ENCODE measurements around the gene RARG.

RARG gene

DNA sequence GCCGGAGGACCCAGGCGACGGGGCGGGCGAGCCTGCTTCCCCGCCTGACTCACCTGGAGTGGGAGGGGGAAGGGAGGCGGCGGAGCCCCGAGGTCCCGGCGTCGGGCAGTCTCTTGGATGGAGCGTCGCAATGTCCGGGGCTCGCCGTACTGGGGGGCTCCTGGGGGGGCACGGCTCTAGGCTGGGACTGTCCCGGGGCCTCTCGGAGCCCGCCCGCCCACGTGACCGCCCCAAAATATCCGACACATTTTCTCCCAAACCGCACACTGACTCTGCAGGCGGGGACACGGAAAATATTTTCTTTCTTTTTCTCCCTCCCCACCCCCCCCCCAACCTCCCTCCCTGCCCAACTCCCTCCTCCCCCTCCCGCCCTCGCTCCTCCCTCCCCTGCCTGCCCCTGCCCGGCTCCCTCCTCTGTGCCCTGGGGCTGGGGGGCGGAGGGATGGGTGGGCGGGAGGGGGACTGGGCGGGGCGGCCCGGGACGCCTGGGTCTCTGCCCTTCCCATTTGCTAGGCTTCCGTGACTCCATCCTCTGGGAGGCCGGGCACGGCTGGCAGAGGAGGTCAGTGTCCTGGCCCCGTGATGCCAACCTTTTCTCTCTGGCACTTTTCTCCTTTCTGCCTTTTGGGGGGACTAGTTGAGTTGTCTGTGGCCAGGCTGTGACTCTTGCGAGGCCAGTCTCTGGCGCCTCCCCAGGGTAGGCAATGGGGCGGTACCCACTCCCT, at the start of gene RARG:
RARG (minus strand) TSS at position 289 of the 725 bp plus-strand sequence. CDS start 4,664 bp downstream, outside the sequence.
- in situ Hi-C loops (cut with HindIII; ENCODE audit: low pct_ligation_motif_present, low pct_unique_long_range_greater_than_20kb, low sequenced_read_pairs), result no loop called here
- peak; percentile 83 for DNase-seq

DNA sequence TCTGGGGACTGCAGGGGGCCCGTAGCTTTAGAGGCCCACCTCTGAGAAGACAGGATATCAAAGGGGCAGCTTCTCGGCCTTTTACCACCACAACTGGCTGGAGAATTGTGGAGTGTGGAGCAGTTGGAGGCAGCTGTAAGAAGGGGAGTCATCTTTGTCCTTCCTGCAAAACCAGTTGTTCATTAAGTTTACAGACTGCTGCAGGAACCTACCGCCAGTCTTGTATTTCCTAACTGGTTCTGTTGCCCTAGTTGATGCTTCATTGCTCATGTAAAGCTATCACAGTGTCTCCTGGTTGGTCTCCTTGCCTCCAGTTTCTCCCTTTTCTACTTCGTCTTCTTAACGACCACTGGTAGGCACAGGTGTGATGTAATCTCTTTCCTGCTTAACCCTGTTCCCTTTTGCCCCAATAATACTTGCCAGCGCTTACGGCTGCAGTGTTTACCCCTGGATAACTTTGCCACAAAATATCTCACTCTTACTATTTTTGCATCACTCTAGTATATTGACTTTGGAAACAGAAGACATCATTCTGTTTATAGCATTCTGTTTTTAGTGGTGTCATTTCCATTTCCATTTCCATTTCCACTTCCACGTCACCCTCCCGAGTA, 48.0 kb upstream of the RARG start:
- in situ Hi-C loops (cut with HindIII; ENCODE audit: low pct_ligation_motif_present, low pct_unique_long_range_greater_than_20kb, low sequenced_read_pairs), result no loop called here
- no peak for DNase-seq

DNA sequence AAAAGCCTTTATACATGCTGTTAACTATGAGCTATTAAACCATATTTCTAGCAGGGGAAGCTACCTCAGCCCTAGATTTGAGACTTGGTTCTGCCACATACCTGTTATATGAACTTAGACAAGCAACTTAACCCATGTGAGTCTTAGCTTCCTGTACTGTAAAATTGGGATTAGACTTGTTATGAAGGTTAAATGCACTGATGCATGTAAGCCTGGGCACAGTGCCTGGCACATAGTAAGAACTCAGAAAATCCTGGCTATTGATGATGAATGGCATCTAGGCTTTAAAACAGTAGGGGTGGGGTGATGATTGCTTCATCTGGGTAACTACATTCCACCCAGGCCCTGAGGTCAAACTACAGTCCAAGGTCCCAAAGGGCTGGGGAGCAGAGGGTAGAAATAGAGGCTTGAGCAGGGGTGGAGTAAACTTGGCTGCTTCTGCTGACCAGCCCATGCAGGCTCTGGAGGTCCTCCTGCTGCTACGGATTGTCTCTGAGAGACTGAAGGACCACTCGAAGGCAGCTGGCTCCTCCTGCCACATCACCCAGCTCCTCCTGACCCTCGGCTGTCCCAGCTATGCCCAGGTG, 47.4 kb upstream of the RARG start:
- in situ Hi-C loops (cut with HindIII; ENCODE audit: low pct_ligation_motif_present, low pct_unique_long_range_greater_than_20kb, low sequenced_read_pairs), result no loop called here

DNA sequence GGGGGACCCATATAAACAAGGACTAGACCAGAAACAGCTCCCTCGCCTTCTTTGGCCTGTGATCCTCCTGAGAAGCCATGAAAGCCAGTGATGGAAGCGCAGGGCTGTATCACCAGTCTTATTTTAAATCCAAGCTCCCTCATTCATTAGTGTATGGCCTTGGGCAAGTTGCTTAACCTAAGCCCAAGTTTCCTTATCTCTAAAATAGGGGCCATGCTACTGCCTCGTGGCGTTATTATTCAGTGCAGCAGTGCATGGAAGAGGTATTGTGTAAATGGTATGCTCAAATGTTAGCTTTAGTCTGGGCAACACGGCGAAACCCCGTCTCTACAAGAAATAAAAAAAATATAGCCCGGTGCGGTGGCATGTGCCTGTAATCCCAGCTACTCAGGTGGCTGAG, 46.0 kb upstream of the RARG start:
- in situ Hi-C loops (cut with HindIII; ENCODE audit: low pct_ligation_motif_present, low pct_unique_long_range_greater_than_20kb, low sequenced_read_pairs), result no loop called here
- DNase-seq, result no peak

More for the DNA sequence above, 47.4 kb upstream of the RARG start:
- DNase-seq, result no peak

DNA sequence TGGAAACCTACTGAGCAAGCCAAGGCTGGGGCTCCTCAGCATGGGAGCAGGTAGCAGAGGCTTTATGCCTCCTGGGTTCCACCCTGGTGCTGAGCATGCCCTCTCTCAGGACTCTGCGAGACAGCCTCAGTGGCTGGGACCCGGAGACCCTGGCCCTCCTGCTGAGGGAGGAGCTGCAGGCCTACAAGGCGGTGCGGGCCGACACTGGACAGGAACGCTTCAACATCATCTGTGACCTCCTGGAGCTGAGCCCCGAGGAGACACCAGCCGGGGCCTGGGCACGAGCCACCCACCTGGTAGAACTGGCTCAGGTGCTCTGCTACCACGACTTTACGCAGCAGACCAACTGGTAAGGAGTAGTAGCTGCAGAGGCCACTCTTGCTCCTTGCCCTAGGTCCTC, 44.5 kb upstream of the RARG start:
- DNase-seq, result no peak
- in situ Hi-C loops (cut with HindIII; ENCODE audit: low pct_ligation_motif_present, low pct_unique_long_range_greater_than_20kb, low sequenced_read_pairs), result no loop called here

DNA sequence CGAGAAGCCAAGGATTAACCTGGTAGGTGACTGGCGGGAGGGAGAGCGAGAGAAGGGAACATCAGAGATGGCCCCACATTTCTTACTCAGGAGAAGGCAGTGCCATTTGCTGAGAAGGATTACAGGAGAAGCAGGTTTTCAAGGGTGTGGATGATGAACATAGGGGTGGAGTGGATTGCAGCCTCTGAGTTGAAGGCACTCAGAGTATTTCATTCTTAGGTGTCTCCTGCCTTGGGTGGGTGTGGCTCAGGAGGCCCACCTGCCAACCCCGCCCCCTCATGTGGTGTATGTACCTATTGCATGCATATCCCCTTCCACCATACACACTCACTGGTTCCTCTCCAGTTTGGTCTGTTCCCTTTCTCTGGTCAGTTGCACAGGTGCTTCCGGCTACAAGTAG, 42.4 kb upstream of the RARG start:
- in situ Hi-C loops (cut with HindIII; ENCODE audit: low pct_ligation_motif_present, low pct_unique_long_range_greater_than_20kb, low sequenced_read_pairs), result no loop called here
- no peak for DNase-seq

DNA sequence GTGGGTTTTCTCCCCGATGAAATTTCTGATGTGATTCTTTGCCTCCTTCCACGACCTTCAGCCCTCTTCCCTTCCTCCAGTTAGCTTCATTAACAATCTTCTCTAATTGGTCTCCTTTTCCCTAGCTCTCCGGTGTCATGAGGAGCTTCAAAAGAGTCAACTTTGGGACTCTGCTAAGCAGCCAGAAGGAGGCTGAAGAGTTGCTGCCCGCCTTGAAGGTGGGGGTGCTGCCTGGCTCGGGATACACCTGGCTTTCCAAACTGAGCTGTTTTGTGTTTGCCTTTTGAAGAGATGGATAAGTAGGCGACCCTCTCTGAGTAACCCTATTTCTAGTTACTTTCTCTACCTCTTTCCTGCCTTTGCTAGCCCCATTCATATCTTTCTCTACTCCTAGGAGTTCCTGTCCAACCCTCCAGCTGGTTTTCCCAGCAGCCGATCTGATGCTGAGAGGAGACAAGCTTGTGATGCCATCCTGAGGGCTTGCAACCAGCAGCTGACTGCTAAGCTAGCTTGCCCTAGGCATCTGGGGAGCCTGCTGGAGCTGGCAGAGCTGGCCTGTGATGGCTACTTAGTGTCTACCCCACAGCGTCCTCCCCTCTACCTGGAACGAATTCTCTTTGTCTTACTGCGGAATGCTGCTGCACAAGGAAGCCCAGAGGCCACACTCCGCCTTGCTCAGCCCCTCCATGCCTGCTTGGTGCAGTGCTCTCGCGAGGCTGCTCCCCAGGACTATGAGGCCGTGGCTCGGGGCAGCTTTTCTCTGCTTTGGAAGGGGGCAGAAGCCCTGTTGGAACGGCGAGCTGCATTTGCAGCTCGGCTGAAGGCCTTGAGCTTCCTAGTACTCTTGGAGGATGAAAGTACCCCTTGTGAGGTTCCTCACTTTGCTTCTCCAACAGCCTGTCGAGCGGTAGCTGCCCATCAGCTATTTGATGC, 36.9 kb upstream of the RARG start:
- peak; percentile 19 for DNase-seq
- in situ Hi-C loops (cut with HindIII; ENCODE audit: low pct_ligation_motif_present, low pct_unique_long_range_greater_than_20kb, low sequenced_read_pairs), result no loop called here

DNA sequence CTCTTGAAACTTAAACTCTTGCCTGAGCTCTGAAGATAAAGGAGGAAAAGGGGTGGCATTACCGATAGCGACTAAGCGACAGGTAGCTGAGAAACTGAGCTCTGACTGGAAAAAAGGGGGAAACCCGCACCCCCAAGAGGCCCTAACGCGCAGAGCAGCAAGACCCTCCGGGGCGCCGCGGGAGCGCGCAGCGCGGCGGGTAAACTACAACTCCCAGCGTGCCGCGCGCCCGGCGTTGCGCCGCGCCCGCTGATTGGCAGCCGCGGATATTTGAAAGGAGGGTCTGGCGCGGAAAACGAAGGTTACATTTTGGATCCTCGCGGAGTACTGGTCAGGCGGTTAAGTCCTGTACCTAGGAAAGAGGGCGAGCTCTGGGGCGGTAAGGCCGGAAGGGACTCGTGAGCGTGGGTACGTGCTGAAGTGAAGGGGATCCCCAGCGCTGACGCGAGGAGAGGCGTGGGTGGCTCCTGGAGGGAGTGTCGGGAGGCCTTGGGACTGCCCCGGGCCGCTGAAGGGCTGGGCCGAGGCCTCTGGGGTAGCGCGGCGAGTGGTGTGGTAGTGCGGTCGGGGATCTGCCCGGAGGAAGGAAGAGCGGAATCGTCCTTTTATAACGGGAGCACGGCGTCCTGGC, 36.1 kb upstream of the RARG start, which contains the start of gene ESPL1:
ESPL1 (plus strand) TSS at position 301 of the 631 bp plus-strand sequence. CDS start 468 bp downstream, outside the sequence.
- in situ Hi-C loops (cut with HindIII; ENCODE audit: low pct_ligation_motif_present, low pct_unique_long_range_greater_than_20kb, low sequenced_read_pairs), result no loop called here

DNA sequence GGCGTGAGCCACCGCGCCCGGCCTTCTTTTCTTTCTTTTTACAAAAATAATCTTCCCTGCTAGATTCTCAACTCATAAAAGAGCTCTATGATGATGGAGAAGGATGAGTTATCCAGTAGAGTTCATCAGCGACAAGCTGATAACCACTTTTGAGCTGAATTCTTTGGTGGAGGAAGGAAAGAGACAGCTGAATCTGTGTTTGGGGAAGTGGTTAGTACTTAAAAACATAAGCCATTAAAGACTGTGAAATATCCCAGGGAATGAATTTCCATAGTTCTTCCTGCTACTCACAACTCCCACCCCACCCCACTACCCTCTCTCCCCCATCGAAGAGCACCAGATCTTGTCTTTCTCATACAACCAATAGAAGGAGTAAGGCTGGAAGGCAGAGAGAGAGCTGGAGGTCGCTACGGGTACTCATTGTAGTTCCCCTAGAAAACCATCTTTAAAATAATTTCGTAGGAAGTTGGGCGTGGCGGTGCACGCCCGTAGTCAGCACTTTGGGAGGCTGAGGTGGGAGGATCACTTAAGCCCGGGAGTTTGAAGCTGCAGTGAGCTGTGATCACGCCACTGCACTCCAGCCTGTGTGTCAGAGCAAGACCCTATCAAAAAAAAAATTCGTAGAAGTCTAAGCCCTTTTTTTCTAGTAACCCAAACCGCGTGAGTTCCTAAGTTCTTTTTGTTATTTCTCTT, 35.4 kb upstream of the RARG start:
- no peak for DNase-seq
- in situ Hi-C loops (cut with HindIII; ENCODE audit: low pct_ligation_motif_present, low pct_unique_long_range_greater_than_20kb, low sequenced_read_pairs), result no loop called here

More for the DNA sequence above, 36.1 kb upstream of the RARG start, which contains the start of gene ESPL1:
- peak; percentile 85 for DNase-seq

DNA sequence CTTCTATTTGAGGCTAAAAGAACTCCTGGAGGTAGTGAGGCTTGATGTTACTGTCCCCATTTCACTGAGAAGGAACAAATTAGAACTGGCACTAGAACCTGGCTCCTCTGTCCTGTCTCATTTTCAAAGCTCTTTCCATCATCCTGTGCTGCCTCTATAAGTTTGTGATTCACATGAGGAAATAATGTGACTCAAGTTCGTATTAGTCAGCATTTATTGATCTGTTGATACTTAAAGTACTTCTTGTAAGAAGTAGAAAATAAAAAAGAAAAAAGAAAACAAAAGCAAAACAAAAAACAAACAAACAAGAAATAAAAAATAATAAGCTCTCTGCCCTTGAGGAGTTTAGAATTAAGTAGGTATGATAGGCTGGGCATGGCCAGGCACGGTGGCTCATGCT, 33.8 kb upstream of the RARG start:
- in situ Hi-C loops (cut with HindIII; ENCODE audit: low pct_ligation_motif_present, low pct_unique_long_range_greater_than_20kb, low sequenced_read_pairs), result no loop called here
- no peak for DNase-seq

DNA sequence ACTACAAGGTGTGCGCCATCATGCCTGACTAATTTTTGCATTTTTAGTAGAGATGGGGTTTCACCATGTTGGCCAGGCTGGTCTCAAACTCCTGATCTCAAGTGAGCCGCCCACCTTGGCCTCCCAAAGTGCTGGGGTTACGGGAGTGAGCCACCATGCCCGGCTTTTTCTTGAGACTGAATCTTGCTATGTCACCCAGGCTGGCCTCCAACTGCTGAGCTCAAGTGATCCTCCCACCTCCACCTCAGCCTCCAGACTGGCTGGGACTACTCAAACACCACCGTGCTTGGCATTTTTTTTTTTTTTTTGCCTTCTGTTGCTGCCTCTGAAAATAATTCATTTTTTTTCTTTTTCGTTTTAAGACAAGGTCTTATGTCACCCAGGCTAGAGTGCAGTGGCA, 27.9 kb upstream of the RARG start:
- in situ Hi-C loops (cut with HindIII; ENCODE audit: low pct_ligation_motif_present, low pct_unique_long_range_greater_than_20kb, low sequenced_read_pairs), result no loop called here

DNA sequence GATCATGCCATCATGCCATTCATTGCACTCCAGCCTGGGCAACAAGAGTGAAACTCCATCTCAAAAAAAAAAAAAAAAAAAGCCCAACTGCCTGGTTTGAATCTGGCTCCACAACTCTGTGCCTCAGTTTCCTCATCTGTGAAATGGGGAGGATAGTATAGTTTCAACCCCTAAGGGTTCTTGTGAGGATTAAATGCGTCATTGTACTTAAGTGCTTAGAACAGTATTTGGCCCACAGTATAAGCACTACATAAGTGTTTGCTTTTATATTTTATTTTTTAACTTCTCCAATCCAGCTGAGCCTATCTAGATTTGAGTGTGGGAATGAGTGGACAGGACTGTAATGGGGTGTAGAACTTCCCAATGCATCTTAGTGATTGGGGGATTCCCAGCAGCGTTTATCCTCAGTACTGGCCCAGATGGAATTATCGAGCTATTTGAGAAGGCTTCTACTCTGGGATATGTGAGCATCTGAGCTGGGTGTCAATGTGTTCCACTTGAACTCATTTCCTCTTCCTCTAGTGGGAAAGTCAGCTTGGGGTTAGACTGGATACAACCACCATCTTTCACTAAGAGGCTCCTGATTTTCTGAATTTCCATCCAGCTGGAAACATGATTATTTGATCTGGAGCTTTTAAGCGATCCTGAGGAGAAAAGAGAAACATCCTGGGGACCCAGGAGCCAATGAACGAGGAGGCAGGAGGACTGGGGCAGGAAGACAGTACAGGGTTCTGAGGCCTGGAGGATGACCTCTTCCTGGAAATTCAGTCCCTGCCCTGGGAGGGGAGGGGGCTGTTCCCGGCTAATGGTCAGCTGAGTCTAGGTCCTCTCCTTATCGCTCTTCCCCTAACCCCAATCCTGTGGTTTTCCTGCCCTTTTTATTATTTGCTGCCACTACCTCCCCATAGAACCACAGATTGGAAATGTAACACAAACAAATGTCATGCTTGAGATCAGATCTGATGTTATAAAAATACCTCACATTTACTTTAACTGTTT, 26.8 kb upstream of the RARG start:
- in situ Hi-C loops (cut with HindIII; ENCODE audit: low pct_ligation_motif_present, low pct_unique_long_range_greater_than_20kb, low sequenced_read_pairs), result no loop called here

More for the DNA sequence above, 27.9 kb upstream of the RARG start:
- no peak for DNase-seq

DNA sequence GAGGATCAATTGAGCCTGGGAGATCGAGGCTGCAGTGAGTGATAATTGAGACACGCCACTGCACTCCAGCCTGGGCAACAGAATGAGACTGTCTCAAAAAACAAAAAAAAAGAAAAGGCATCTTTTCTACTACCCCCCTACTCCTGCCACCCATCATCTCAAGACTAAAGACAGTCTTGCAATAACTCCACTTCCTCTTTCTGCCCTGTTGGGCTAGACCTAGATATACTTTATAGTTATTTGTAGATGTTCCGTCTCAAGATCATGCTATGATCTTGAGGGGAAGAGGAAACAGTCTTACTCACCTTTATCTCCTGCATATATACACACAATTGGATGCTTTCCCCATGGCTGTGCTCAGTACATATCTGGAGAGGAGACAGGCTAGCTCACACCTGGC, 24.0 kb upstream of the RARG start:
- in situ Hi-C loops (cut with HindIII; ENCODE audit: low pct_ligation_motif_present, low pct_unique_long_range_greater_than_20kb, low sequenced_read_pairs), result no loop called here
- no peak for DNase-seq

More for the DNA sequence above, 26.8 kb upstream of the RARG start:
- DNase-seq, result no peak

DNA sequence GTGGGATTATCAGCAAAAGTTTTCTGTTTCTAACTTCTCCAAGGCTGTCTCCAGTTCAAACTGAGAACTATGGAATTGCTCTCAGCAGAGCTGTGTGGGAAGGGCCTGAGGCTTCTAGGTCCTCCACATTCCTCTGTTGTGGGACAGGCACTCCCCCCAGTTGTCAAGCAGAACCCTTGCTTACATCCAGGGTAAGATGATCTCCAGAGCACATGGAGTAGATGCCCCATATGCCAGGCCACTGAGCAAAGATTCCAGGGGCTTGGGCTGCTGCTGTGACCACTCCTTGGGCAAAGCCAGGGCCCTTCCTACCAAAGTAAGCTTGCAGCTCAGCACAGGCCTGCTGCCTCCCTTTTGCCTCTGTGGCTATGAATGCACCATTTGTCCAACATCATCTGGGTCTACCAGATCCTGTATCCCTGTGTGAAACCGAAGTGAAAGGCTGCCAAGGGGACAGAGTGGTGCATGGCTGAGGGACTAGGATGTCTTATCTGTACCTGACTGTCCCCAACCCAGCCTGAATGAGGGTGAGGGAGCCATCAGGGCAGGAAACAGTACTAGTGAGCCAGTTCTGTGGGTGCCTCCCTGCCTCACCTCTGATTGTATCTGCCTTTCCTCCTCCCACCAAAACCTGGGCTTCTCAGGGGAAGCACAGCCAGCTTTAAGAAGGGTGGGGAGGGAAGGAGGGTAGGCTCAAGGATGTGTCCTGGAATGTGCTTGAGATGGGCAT, 23.0 kb upstream of the RARG start:
- in situ Hi-C loops (cut with HindIII; ENCODE audit: low pct_ligation_motif_present, low pct_unique_long_range_greater_than_20kb, low sequenced_read_pairs), result no loop called here
- no peak for DNase-seq

DNA sequence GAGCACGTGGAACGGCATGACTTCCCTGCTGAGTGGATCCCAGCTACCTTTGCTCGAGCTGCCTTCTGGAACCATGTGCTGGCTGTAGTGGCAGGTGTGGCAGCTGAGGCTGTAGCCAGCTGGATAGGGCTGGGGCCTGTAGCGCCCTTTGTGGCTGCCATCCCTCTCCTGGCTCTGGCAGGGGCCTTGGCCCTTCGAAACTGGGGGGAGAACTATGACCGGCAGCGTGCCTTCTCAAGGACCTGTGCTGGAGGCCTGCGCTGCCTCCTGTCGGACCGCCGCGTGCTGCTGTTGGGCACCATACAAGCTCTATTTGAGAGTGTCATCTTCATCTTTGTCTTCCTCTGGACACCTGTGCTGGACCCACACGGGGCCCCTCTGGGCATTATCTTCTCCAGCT, 21.3 kb upstream of the RARG start:
- in situ Hi-C loops (cut with HindIII; ENCODE audit: low pct_ligation_motif_present, low pct_unique_long_range_greater_than_20kb, low sequenced_read_pairs), result no loop called here
- no peak for DNase-seq

DNA sequence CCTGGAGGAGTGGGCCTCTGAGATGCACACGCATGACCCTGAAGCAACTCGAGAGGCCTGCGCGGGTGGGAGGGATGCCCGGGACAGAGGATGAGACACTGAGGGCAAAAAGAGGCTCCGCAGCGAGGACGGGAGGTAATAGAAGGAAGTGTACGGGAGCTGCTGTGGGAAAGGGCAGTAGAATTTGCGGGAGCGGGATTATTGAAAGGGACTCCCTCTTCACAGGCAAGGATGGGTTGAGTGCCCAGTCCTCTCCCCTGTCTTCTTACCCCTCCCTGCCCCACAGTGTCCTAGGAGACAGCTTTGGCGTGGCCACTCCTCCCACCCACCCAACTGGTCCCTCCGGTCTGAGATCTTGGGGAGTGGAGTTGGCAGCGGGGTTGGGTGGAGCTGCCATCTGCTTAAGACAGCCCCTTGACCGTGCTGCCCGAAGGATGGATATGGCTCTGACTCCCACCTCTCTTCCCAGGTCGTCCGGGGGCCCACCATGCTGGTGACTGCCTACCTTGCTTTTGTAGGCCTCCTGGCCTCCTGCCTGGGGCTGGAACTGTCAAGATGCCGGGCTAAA, 20.4 kb upstream of the RARG start:
- in situ Hi-C loops (cut with HindIII; ENCODE audit: low pct_ligation_motif_present, low pct_unique_long_range_greater_than_20kb, low sequenced_read_pairs), result no loop called here
- no peak for DNase-seq
